HepG2 (cell line): ENCODE results near the gene ATP23. TPM values are rescaled to one million over a fixed set of nuclear protein-coding genes. Genes with fewer than 3 reads are reported as not detected.

Source experiments
- FIP1L1 ChIP-seq: fragments of 200-400 bp; formaldehyde crosslinking; IDR thresholded peaks from 2 replicates; pipeline ENCODE4 v1.6.1; 2018; ENCODE audit warnings: low read depth, mild to moderate bottlenecking, low read length, moderate library complexity, borderline replicate concordance; ENCODE audit not compliant: insufficient read depth
- GRHL1 ChIP-seq: sonication (generic); formaldehyde crosslinking; conservative IDR thresholded peaks from 2 replicates; pipeline ENCODE4 v1.8.0; 2022; ENCODE audit warnings: missing genetic modification reagents
- HCFC1 ChIP-seq: fragments of 150-350 bp; IDR thresholded peaks from 2 replicates; pipeline ENCODE4 v1.6.1; 2014; ENCODE audit warnings: low read depth, low read length
- IRX3 ChIP-seq: sonication (generic); formaldehyde crosslinking; IDR thresholded peaks from 2 replicates; pipeline ENCODE4 v1.8.1; 2023; ENCODE audit warnings: mild to moderate bottlenecking, low read depth, missing genetic modification reagents, borderline replicate concordance
- MNT ChIP-seq: fragments of 450-650 bp; IDR thresholded peaks from 2 replicates; pipeline ENCODE4 v1.6.1; 2016
- PHF8 ChIP-seq: sonication (generic); formaldehyde crosslinking; IDR thresholded peaks from 2 replicates; pipeline ENCODE4 v1.5.0; 2020; ENCODE audit warnings: missing genetic modification reagents
- PREB ChIP-seq: sonication (generic); formaldehyde crosslinking; IDR thresholded peaks from 2 replicates; pipeline ENCODE4 v1.4.0; 2020; ENCODE audit warnings: missing genetic modification reagents
- SMAD3 ChIP-seq: sonication (generic); formaldehyde crosslinking; IDR thresholded peaks from 2 replicates; pipeline ENCODE4 v1.4.0; 2020; ENCODE audit warnings: missing genetic modification reagents
- SPEN ChIP-seq: sonication (generic); formaldehyde crosslinking; IDR thresholded peaks from 2 replicates; pipeline ENCODE4 v1.5.1; 2020; ENCODE audit warnings: low read depth, mild to moderate bottlenecking, missing genetic modification reagents
- TP53 ChIP-seq: sonication (generic); formaldehyde crosslinking; conservative IDR thresholded peaks from 2 replicates; pipeline ENCODE4 v1.4.0; 2020; ENCODE audit warnings: missing genetic modification reagents
- TRAFD1 ChIP-seq: sonication (generic); formaldehyde crosslinking; IDR thresholded peaks from 2 replicates; pipeline ENCODE4 v1.5.1; 2020; ENCODE audit warnings: missing genetic modification reagents, mild to moderate bottlenecking, borderline replicate concordance
- ZFP37 ChIP-seq: sonication (generic); formaldehyde crosslinking; IDR thresholded peaks from 2 replicates; pipeline ENCODE4 v1.4.0; 2020; ENCODE audit warnings: missing genetic modification reagents, borderline replicate concordance
- ZFYVE20 ChIP-seq: sonication (generic); formaldehyde crosslinking; IDR thresholded peaks from 2 replicates; pipeline ENCODE4 v1.8.0; 2023; ENCODE audit warnings: low read depth, mild to moderate bottlenecking, moderate library complexity, missing genetic modification reagents, borderline replicate concordance
- ZNF225 ChIP-seq: sonication (generic); formaldehyde crosslinking; IDR thresholded peaks from 2 replicates; pipeline ENCODE4 v1.4.0; 2020; ENCODE audit warnings: mild to moderate bottlenecking, missing genetic modification reagents
- ZNF275 ChIP-seq: sonication (generic); formaldehyde crosslinking; IDR thresholded peaks from 2 replicates; pipeline ENCODE4 v1.8.0; 2022; ENCODE audit warnings: missing genetic modification reagents, mild to moderate bottlenecking, inconsistent platforms, borderline replicate concordance
- ZNF383 ChIP-seq: sonication (generic); formaldehyde crosslinking; IDR thresholded peaks from 2 replicates; pipeline ENCODE4 v1.4.0; 2020; ENCODE audit warnings: missing genetic modification reagents, mild to moderate bottlenecking, borderline replicate concordance
- ZNF556 ChIP-seq: sonication (generic); formaldehyde crosslinking; IDR thresholded peaks from 2 replicates; pipeline ENCODE4 v1.4.0; 2020; ENCODE audit warnings: mild to moderate bottlenecking, missing genetic modification reagents, borderline replicate concordance
- ZNF570 ChIP-seq: sonication (generic); formaldehyde crosslinking; IDR thresholded peaks from 2 replicates; pipeline ENCODE4 v1.4.0; 2020; ENCODE audit warnings: mild to moderate bottlenecking, missing genetic modification reagents, borderline replicate concordance
- ZNF850 ChIP-seq: sonication (generic); formaldehyde crosslinking; conservative IDR thresholded peaks from 2 replicates; pipeline ENCODE4 v1.9.0; 2021; ENCODE audit warnings: mild to moderate bottlenecking, missing genetic modification reagents
- ZNF883 ChIP-seq: sonication (generic); formaldehyde crosslinking; IDR thresholded peaks from 2 replicates; pipeline ENCODE4 v1.5.1; 2020; ENCODE audit warnings: mild to moderate bottlenecking, missing genetic modification reagents; ENCODE audit errors: not compliant biosample characterization
- polyA plus RNA-seq, 8 experiments: library from polyadenylated mRNA; depleted of rRNA in 3 of 8; stranded (reverse) in 7 of 8; unstranded in 1 of 8; fragments of >200 nt; fragmentation: Illumina TruSeq in 4 of 8; extraction: Trizol in 4 of 8; gene quantifications; 2 replicates each; pipeline versions ENCODE4 v1.2.1 to v1.2.3, GENCODE V29; 2011 to 2016; ENCODE audit warnings: low read depth in 4 of 8, missing spikeins in 1 of 8, mixed read lengths in 1 of 8; ENCODE audit not compliant: insufficient read depth in 1 of 8
- total RNA-seq, 5 experiments: library from RNA; depleted of rRNA; stranded (reverse); fragments of >200 nt; fragmentation: Illumina TruSeq; extraction: Trizol; gene quantifications; 2 replicates each; pipeline ENCODE4 v1.2.3, GENCODE V29; 2016; ENCODE audit warnings: low read depth in 1 of 5

The ATP23 gene
- total and polyA plus RNA-seq, 2 of the 13 experiments (the other 11 are each of a cell fraction or from before 2014, with no cell fraction given), result 12.1 to 14.7 TPM

GRCh38 chr12:57904848-57905811 lies 36.2 kb upstream of the ATP23 start (continued):
- TF ChIP-seq TRAFD1 (CRISPR knock-in tag) (no peak), ZFYVE20 (CRISPR knock-in tag) (no peak), IRX3 (CRISPR knock-in tag) (no peak), ZNF383 (CRISPR knock-in tag) (no peak), ZNF850 (no peak), TP53 (CRISPR knock-in tag) (no peak), PREB (CRISPR knock-in tag) (no peak), SMAD3 (CRISPR knock-in tag) (0 out of 2 replicates have a peak, but pooled peaks have one; percentile 43), ZNF275 (CRISPR knock-in tag) (no peak), HCFC1 (no peak), ZNF570 (CRISPR knock-in tag) (no peak), MNT (no peak), PHF8 (CRISPR knock-in tag) (no peak), ZFP37 (CRISPR knock-in tag) (no peak), ZNF225 (CRISPR knock-in tag) (no peak), ZNF556 (no peak), FIP1L1 (no peak), ZNF883 (CRISPR knock-in tag) (no peak), GRHL1 (no peak), SPEN (CRISPR knock-in tag) (no peak)
